ENCODE data around the gene ATF4. TPM values are rescaled to one million over a fixed set of nuclear protein-coding genes. Genes with fewer than 3 reads are reported as not detected.

Gene ATF4
- total RNA-seq, 1 experiment from 2014 or later: 177 TPM

DNA sequence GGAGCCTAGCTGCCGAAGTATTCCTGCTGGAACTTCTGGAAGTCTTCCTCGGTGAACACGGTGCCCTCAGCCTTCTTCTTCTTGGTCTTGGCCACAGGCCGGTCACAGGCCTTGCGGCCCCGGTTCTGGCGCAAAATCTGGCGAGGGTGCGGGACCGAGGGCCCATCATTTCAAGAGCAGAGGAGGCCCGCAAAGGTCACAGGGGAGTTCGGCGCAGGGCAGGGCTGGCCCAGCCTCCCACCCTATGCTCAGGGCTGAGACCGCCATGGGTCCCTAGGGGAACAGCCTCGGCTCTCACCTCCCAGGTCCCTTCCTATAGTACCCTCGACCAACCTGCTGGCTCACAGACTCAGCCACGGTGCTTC is 9.1 kb downstream of the ATF4 start:
- intact Hi-C loops (cut with micrococcal nuclease; ENCODE audit: unreplicated experiment): no loop called here
- in situ Hi-C loops (cut with HindIII; ENCODE audit: low pct_unique_long_range_greater_than_20kb, low sequenced_read_pairs): no loop called here
- CTCF ChIA-PET: interaction anchor here (0.9 to 1.5 kb wide), 4 partner anchors 27 to 93 kb away, joined by 4 to 13 read pairs (median 6); partner anchors contain the start of gene MIEF1
- Histone ChIP-seq H3K9me3 (ENCODE audit: control insufficient read depth, insufficient read depth, low read depth, low read length) (no peaks in the 10 kb centered on the region), H3K27me3 (ENCODE audit: control insufficient read depth, insufficient read depth, low read length) (no peaks in the 10 kb centered on the region), H3K36me3 (ENCODE audit: control insufficient read depth, insufficient read depth, low read length) (peaks cover 4% of the 10 kb centered on the region; the same call in 1 of the 2 replicates), H3K27ac (ENCODE audit: low read length) (peak overlapping the region; percentile 63), H3K4me3 (ENCODE audit: low read depth in 2 of 2, low read length in 2 of 2) (no peak overlapping the region), H3K4me1 (ENCODE audit: control insufficient read depth, insufficient read depth, low read length) (peaks cover 49% of the 10 kb centered on the region)
- POLR2A ChIA-PET: interaction anchor here (1.4 kb wide), 1 partner anchor 10 kb away, joined by 8 read pairs; the partner anchor contains the start of gene ATF4
- DNase-seq (ENCODE audit: low read depth, low spot score) (no peak), ATAC-seq (no peak)
- TF ChIP-seq CTCF (IDR thresholded peaks at IDR 0.05): peak; percentile 69
- TF ChIP-seq REST (IDR thresholded peaks at IDR 0.05; ENCODE audit: insufficient read depth in 1 of 2, low read depth in 2 of 2, low read length in 1 of 2): no peak
- BruUV-seq (replicated peaks): no TSS peak

DNA sequence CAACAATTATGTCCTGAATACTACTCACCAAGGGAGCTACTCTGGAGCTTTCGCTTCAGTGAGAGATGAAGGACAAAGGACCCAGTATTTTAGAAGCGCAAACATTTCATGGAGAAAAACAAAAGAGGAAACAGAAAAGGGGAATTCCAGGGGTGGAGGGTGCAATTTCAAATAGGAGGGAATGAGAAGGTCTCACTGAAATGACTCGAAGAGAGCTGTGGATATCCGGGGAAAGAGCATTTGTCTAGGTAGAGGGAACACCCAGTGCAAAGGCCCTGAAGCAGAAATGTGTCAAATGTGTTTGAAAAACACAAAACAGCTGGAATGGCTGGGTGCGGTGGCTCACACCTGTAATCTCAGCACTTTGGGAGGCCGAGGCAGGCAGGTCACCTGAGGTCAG is 9.8 kb downstream of the ATF4 start:
- H3K4me3 ChIP-seq (ENCODE audit: low read depth in 2 of 2, low read length in 2 of 2): no peak overlapping the region
- no peak overlapping the region for H3K27ac ChIP-seq (ENCODE audit: low read length)
- in situ Hi-C loops (cut with HindIII; ENCODE audit: low pct_unique_long_range_greater_than_20kb, low sequenced_read_pairs): no loop called here
- ATAC-seq: no peak
- H3K9me3 ChIP-seq (ENCODE audit: control insufficient read depth, insufficient read depth, low read depth, low read length): no peaks in the 10 kb centered on the region
- peaks cover 49% of the 10 kb centered on the region for H3K4me1 ChIP-seq (ENCODE audit: control insufficient read depth, insufficient read depth, low read length)
- ChIA-PET CTCF (interaction anchor here (0.6 to 1.5 kb wide), 2 partner anchors 36 to 233 kb away, joined by 3 to 8 read pairs; no protein-coding TSS in a partner anchor), POLR2A (no interaction called here)
- H3K27me3 ChIP-seq (ENCODE audit: control insufficient read depth, insufficient read depth, low read length): no peaks in the 10 kb centered on the region
- TF ChIP-seq SIN3A (IDR thresholded peaks at IDR 0.05; ENCODE audit: borderline replicate concordance, insufficient read depth, low read depth, low read length): no peak
- no peak for TF ChIP-seq CTCF (IDR thresholded peaks at IDR 0.05)
- no peak for TF ChIP-seq POLR2AphosphoS5 (IDR thresholded peaks at IDR 0.05; ENCODE audit: low read depth, low read length)
- no peak for TF ChIP-seq REST (IDR thresholded peaks at IDR 0.05; ENCODE audit: insufficient read depth in 1 of 2, low read depth in 2 of 2, low read length in 1 of 2)
- no peak for TF ChIP-seq TCF7L2 (IDR thresholded peaks at IDR 0.05; ENCODE audit: low read depth, low read length)
- DNase-seq (ENCODE audit: low read depth, low spot score): no peak
- peaks cover 4% of the 10 kb centered on the region; the same call in 1 of the 2 replicates for H3K36me3 ChIP-seq (ENCODE audit: control insufficient read depth, insufficient read depth, low read length)
- intact Hi-C loops (cut with micrococcal nuclease; ENCODE audit: unreplicated experiment): loop anchor here (5.0 kb wide), 1 partner anchor 33 kb away; no protein-coding TSS in a partner anchor
- BruUV-seq (replicated peaks): no TSS peak

All from Panc1 (cell line).